Thoracic aorta (tissue), 2 donors: ENCODE results near the gene SPATA25. TPM values are rescaled to one million over a fixed set of nuclear protein-coding genes. Genes with fewer than 3 reads are reported as not detected.

Experiments
- ATAC-seq: fragments of 150-250 bp; one replicate; pipeline ENCODE4 v1.8.0; 2017; ENCODE audit warnings: low read depth; ENCODE audit not compliant: insufficient number of reproducible peaks, low FRiP score
- DNase-seq: peaks from one replicate; pipeline ENCODE4 v3.0.0-alpha.2; 2020; ENCODE audit warnings: low spot score
- H3K27ac ChIP-seq, 2 donors: fragments of 200-600 bp; sonication (generic); 1 replicate in 1 of 2; 2 replicates in 1 of 2; pipeline ENCODE4 v1.5.1; 2016; ENCODE audit warnings: mild to moderate bottlenecking in 2 of 2, moderate library complexity in 2 of 2
- H3K27me3 ChIP-seq: fragments of 200-600 bp; sonication (generic); replicated peaks from 2 replicates; pipeline ENCODE4 v1.6.0; 2016; ENCODE audit warnings: mild to moderate bottlenecking; ENCODE audit not compliant: insufficient read depth
- H3K36me3 ChIP-seq: fragments of 200-600 bp; sonication (generic); one replicate; pipeline ENCODE4 v1.5.1; 2016
- H3K4me1 ChIP-seq, 2 donors: fragments of 200-600 bp; sonication (generic); 1 replicate in 1 of 2; 2 replicates in 1 of 2; pipeline versions ENCODE4 v1.5.1 to v1.6.0; 2016; ENCODE audit warnings: low read depth in 2 of 2, mild to moderate bottlenecking in 1 of 2; ENCODE audit not compliant: control insufficient read depth in 1 of 2
- H3K4me3 ChIP-seq: fragments of 200-600 bp; sonication (generic); 2 replicates; pipeline ENCODE4 v1.5.1; 2016; ENCODE audit warnings: mild to moderate bottlenecking
- H3K9me3 ChIP-seq: fragments of 200-600 bp; sonication (generic); 2 replicates; pipeline ENCODE4 v1.5.1; 2016
- CTCF ChIP-seq: fragments of 200-600 bp; sonication (generic); IDR thresholded peaks from one replicate; pipeline ENCODE4 v1.5.1; 2019; ENCODE audit warnings: antibody characterized with exemption
- total RNA-seq, 2 donors: library from RNA; depleted of rRNA; stranded (reverse); fragments of >200 nt; gene quantifications; one replicate each; pipeline versions ENCODE4 v1.1.0 to v1.2.3, GENCODE V29; 2016

Gene SPATA25
- total RNA-seq, 2 donors from 2014 or later = 16.6 to 16.7 TPM

GRCh38 chr20:45857882-45858216 lies 29.6 kb downstream of the SPATA25 start:
- Histone ChIP-seq H3K4me1 (peaks cover 28 to 40% of the 10 kb centered on the region in 2 donors), H3K36me3 (peaks cover 5% of the 10 kb centered on the region), H3K9me3 (no peaks in the 10 kb centered on the region), H3K4me3 (peak overlapping the region; percentile 97), H3K27me3 (no peaks in the 10 kb centered on the region), H3K27ac (peak overlapping the region; percentile 67 to 81)
- DNase-seq (no peak), ATAC-seq (no peak)
- no peak for TF ChIP-seq CTCF

- Histone ChIP-seq H3K4me1 (peaks cover 28 to 40% of the 10 kb centered on the region in 2 donors), H3K36me3 (peaks cover 5% of the 10 kb centered on the region), H3K4me3 (peak within 1 kb of the TSS; percentile 97), H3K9me3 (no peaks in the 10 kb centered on the region), H3K27ac (peak within 1 kb of the TSS; percentile 70 to 81), H3K27me3 (no peaks in the 10 kb centered on the region)
- no peak for TF ChIP-seq CTCF
- DNase-seq (peak; percentile 100), ATAC-seq (peak; percentile 100)
Observed at GRCh38 chr20:45857114-45857881, 30.1 kb downstream of the SPATA25 start, which contains the start of the genes ACOT8 and ZSWIM3. ACOT8 (minus strand) TSS chr20:45857392; CDS start chr20:45857315, 77 bp downstream. ZSWIM3 (plus strand) TSS chr20:45857614; CDS start chr20:45857826, 212 bp downstream.

GRCh38 chr20:45853484-45853883 lies 33.9 kb downstream of the SPATA25 start:
- peaks cover 28 to 39% of the 10 kb centered on the region in 2 donors for H3K4me1 ChIP-seq
- H3K36me3 ChIP-seq = peaks cover 8% of the 10 kb centered on the region
- ATAC-seq = no peak

GRCh38 chr20:45852326-45852725 lies 35.1 kb downstream of the SPATA25 start:
- H3K4me1 ChIP-seq = peaks cover 23 to 33% of the 10 kb centered on the region in 2 donors
- H3K9me3 ChIP-seq = no peaks in the 10 kb centered on the region
- no peaks in the 10 kb centered on the region for H3K27me3 ChIP-seq
- H3K27ac ChIP-seq = no peak overlapping the region
- H3K36me3 ChIP-seq = peaks cover 14% of the 10 kb centered on the region
- H3K4me3 ChIP-seq = no peak overlapping the region
- ATAC-seq = no peak
- no peak for DNase-seq
- TF ChIP-seq CTCF = no peak

More at GRCh38 chr20:45853484-45853883, 33.9 kb downstream of the SPATA25 start:
- no peak for DNase-seq
- no peak overlapping the region for H3K4me3 ChIP-seq
- H3K27me3 ChIP-seq = no peaks in the 10 kb centered on the region
- no peaks in the 10 kb centered on the region for H3K9me3 ChIP-seq
- no peak for TF ChIP-seq CTCF
- H3K27ac ChIP-seq = no peak overlapping the region

GRCh38 chr20:45851501-45851900 lies 35.9 kb downstream of the SPATA25 start:
- H3K27me3 ChIP-seq = no peaks in the 10 kb centered on the region
- DNase-seq = no peak
- H3K4me1 ChIP-seq = peaks cover 20 to 31% of the 10 kb centered on the region in 2 donors
- no peak overlapping the region for H3K27ac ChIP-seq
- no peak for ATAC-seq
- TF ChIP-seq CTCF = no peak
- peaks cover 18% of the 10 kb centered on the region for H3K36me3 ChIP-seq
- no peaks in the 10 kb centered on the region for H3K9me3 ChIP-seq
- no peak overlapping the region for H3K4me3 ChIP-seq
